Liver (tissue), 9 donors: Measurements from ENCODE around the gene CLDN20. TPM values are rescaled to one million over a fixed set of nuclear protein-coding genes. Genes with fewer than 3 reads are reported as not detected.

Source experiments
- DNase-seq: peaks from one replicate; pipeline ENCODE4 v3.0.0-alpha.2; 2017; ENCODE audit warnings: low spot score
- H3K27ac ChIP-seq, 2 donors: one replicate each; pipeline ENCODE4 v1.7.0; 2013; ENCODE audit warnings: inconsistent platforms in 2 of 2, low read length in 2 of 2, control low read depth in 1 of 2, low read depth in 1 of 2, mild to moderate bottlenecking in 1 of 2
- H3K27me3 ChIP-seq, 4 donors: one replicate each; pipeline versions ENCODE4 v1.6.1 to v1.7.0; 2013; ENCODE audit warnings: low read length in 3 of 4, inconsistent platforms in 1 of 4, mild to moderate bottlenecking in 1 of 4, moderate library complexity in 1 of 4; ENCODE audit not compliant: control insufficient read depth in 4 of 4, insufficient read depth in 4 of 4
- H3K36me3 ChIP-seq, 4 donors: one replicate each; pipeline versions ENCODE4 v1.6.1 to v1.7.0; 2013; ENCODE audit warnings: low read length in 3 of 4, mild to moderate bottlenecking in 3 of 4, low read depth in 1 of 4, moderate library complexity in 1 of 4; ENCODE audit not compliant: control insufficient read depth in 4 of 4, insufficient read depth in 3 of 4
- H3K4me1 ChIP-seq, 4 donors: one replicate each; pipeline versions ENCODE4 v1.6.1 to v1.7.0; 2013; ENCODE audit warnings: low read length in 3 of 4, mild to moderate bottlenecking in 3 of 4, moderate library complexity in 1 of 4; ENCODE audit not compliant: control insufficient read depth in 4 of 4, insufficient read depth in 4 of 4
- H3K4me3 ChIP-seq, 3 donors: one replicate each; pipeline versions ENCODE4 v1.6.1 to v1.7.0; 2013; ENCODE audit warnings: low read length in 3 of 3, control low read depth in 1 of 3, low read depth in 1 of 3, mild to moderate bottlenecking in 1 of 3
- H3K9ac ChIP-seq, 2 donors: one replicate each; pipeline ENCODE4 v1.7.0; 2013; ENCODE audit warnings: low read length in 2 of 2, mild to moderate bottlenecking in 2 of 2, moderate library complexity in 2 of 2, control low read depth in 1 of 2, low read depth in 1 of 2
- H3K9me3 ChIP-seq, 4 donors: one replicate each; pipeline versions ENCODE4 v1.6.1 to v1.7.0; 2013; ENCODE audit warnings: low read length in 3 of 4; ENCODE audit not compliant: control insufficient read depth in 4 of 4
- ATF3 ChIP-seq: IDR thresholded peaks from 2 replicates; pipeline ENCODE4 v1.6.1; 2016; ENCODE audit warnings: antibody characterized with exemption
- FOXA2 ChIP-seq: IDR thresholded peaks from 2 replicates; pipeline ENCODE4 v1.6.1; 2016; ENCODE audit warnings: antibody characterized with exemption
- GABPA ChIP-seq, 2 donors: IDR thresholded peaks in 1 of 2; conservative IDR thresholded peaks in 1 of 2; 2 replicates each; pipeline ENCODE4 v1.6.1; 2016; ENCODE audit warnings: antibody characterized with exemption in 2 of 2, mild to moderate bottlenecking in 1 of 2, moderate library complexity in 1 of 2
- HNF4G ChIP-seq: IDR thresholded peaks from 2 replicates; pipeline ENCODE4 v1.6.1; 2016; ENCODE audit warnings: antibody characterized with exemption
- JUND ChIP-seq, 2 donors: IDR thresholded peaks; 2 replicates each; pipeline ENCODE4 v1.6.1; 2016; ENCODE audit warnings: antibody characterized with exemption in 2 of 2
- RAD21 ChIP-seq, 2 donors: IDR thresholded peaks; 2 replicates each; pipeline ENCODE4 v1.6.1; 2016; ENCODE audit warnings: antibody characterized with exemption in 2 of 2, mild to moderate bottlenecking in 2 of 2
- SP1 ChIP-seq: IDR thresholded peaks from 2 replicates; pipeline ENCODE4 v1.6.1; 2018; ENCODE audit warnings: antibody characterized with exemption, mild to moderate bottlenecking
- YY1 ChIP-seq: IDR thresholded peaks from 2 replicates; pipeline ENCODE4 v1.6.1; 2016; ENCODE audit warnings: antibody characterized with exemption, mild to moderate bottlenecking
- WGBS: extraction: QIAGEN DNeasy Blood & Tissue Kit; methylation state at CpG from one replicate; pipeline ENCODE4 v1.1.7; 2013; 5-methylcytosine and 5-hydroxymethylcytosine counted together
- polyA plus RNA-seq, 2 donors: library from polyadenylated mRNA; stranded (reverse) in 1 of 2; unstranded in 1 of 2; fragments of 200-250 nt in 1 of 2; fragments of >200 nt in 1 of 2; fragmentation: Nextera tagmentation in 1 of 2; extraction: Ambion mirVana in 1 of 2; gene quantifications; one replicate each; pipeline versions ENCODE4 v1.2.1 to v1.2.3, GENCODE V29; 2013 to 2015
- total RNA-seq, 2 donors: library from RNA; depleted of rRNA; stranded (reverse); fragments of >200 nt; gene quantifications; one replicate each; pipeline ENCODE4 v1.2.3, GENCODE V29; 2014
- TF ChIP-seq, protein P1 (sequence below): IDR thresholded peaks from 2 replicates; pipeline ENCODE4 v1.6.1; 2016; ENCODE audit warnings: antibody characterized with exemption
- TF ChIP-seq, protein P2 (sequence below): fragments of 150-350 bp; IDR thresholded peaks from 2 replicates; pipeline ENCODE4 v1.5.1; 2017; ENCODE audit warnings: improper control_type of control experiment, low read depth, low read length; ENCODE audit not compliant: missing input control
- donor health status: healthy.
- donor health status: healthy.
- donor health status: healthy.
- donor health status: healthy.
- donor health status: healthy.

The CLDN20 gene
- total and polyA plus RNA-seq, 4 donors = 0.26 TPM; not detected in 3

- TF ChIP-seq, protein P1, sequence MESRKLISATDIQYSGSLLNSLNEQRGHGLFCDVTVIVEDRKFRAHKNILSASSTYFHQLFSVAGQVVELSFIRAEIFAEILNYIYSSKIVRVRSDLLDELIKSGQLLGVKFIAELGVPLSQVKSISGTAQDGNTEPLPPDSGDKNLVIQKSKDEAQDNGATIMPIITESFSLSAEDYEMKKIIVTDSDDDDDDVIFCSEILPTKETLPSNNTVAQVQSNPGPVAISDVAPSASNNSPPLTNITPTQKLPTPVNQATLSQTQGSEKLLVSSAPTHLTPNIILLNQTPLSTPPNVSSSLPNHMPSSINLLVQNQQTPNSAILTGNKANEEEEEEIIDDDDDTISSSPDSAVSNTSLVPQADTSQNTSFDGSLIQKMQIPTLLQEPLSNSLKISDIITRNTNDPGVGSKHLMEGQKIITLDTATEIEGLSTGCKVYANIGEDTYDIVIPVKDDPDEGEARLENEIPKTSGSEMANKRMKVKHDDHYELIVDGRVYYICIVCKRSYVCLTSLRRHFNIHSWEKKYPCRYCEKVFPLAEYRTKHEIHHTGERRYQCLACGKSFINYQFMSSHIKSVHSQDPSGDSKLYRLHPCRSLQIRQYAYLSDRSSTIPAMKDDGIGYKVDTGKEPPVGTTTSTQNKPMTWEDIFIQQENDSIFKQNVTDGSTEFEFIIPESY = no peak
Measured at GRCh38 chr6:155270561-155271091, 6.8 kb downstream of the CLDN20 start (continued).

DNA sequence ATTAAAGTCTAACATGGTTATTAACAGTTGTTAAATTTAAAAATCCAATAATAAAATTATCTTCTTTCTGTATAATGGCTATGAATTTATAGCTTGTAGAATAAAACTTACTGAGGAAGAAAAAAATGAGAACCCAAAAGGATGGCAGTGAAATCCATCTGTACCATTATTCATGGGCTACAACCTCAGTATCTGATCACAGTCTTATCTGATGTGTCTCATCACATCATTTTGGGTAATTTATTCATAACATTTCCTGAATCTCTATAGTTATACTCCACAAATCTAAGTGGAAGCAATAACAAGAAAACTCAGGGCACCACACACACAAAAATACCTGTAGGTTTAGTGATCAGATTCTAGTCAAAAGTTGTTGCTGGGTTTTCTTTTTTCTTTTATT lies 7.3 kb downstream of the CLDN20 start:
- Histone ChIP-seq H3K9ac (no peak overlapping the region), H3K4me1 (peaks cover 0 to 1% (median 0%) of the 10 kb centered on the region in 4 donors), H3K4me3 (no peak overlapping the region), H3K36me3 (peaks cover 5 to 13% (median 6%) of the 10 kb centered on the region in 4 donors), H3K27ac (no peak overlapping the region), H3K27me3 (no peaks in the 10 kb centered on the region), H3K9me3 (no peaks in the 10 kb centered on the region)
- DNase-seq = no peak
- TF ChIP-seq, protein P1 = no peak
- TF ChIP-seq HNF4G = no peak
- no peak for TF ChIP-seq SP1
- TF ChIP-seq FOXA2 = no peak
- TF ChIP-seq RAD21 (IDR thresholded peaks at IDR 0.05) = no peak
- TF ChIP-seq GABPA (IDR thresholded peaks at IDR 0.05 in 1 of 2, conservative IDR thresholded peaks at IDR 0.05 in 1 of 2) = no peak

DNA sequence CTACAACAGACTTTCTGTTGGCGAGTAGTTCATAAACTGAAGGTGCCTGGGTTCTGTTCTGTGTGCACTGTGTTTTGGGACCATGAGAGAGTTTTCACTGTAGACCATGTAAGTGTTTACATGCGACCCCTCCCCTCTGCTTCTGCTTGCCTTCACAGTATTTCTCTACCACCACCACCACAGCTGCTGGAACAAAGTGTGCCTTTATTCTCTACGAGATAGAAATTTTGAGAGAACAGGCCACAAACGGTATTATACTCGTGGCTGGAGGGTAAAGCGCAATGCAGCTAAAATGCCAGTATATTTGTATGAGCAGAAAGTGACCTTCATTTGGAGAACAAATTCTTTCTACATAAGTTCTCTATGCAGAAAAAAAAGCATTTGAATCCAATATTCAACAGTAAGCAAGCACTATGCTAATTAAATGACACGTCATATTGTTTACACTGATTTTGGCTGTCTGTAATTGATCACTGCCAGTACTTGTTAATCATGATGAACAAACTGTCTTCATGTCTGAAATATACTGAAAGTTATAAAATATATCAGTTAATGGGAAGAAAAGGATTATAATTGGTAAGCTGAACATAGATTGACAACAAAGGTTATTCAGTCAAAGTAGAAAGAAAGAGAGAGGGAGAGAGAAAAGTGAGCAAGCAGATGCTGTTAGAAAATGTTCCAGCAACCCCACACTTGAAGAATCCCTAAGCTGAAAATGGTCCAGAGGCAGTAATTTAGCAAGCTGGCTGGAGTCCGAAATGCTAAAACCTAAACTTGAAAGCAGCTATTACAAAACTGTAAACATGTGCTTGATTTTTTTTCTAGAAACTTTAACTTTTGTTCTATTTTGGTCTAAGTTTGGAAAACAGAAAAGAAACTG lies 8.8 kb downstream of the CLDN20 start:
- Histone ChIP-seq H3K27ac (no peak overlapping the region), H3K9me3 (no peaks in the 10 kb centered on the region), H3K27me3 (no peaks in the 10 kb centered on the region), H3K4me1 (peaks cover 0 to 1% (median 0%) of the 10 kb centered on the region in 4 donors), H3K9ac (no peak overlapping the region), H3K4me3 (no peak overlapping the region), H3K36me3 (peaks cover 0 to 8% (median 5%) of the 10 kb centered on the region in 4 donors)
- 95% methylated on average over 8 of the region's 8 CpGs for WGBS
- DNase-seq = no peak
- TF ChIP-seq JUND (IDR thresholded peaks at IDR 0.05) = no peak
- TF ChIP-seq, protein P1 = no peak
- TF ChIP-seq, protein P2, sequence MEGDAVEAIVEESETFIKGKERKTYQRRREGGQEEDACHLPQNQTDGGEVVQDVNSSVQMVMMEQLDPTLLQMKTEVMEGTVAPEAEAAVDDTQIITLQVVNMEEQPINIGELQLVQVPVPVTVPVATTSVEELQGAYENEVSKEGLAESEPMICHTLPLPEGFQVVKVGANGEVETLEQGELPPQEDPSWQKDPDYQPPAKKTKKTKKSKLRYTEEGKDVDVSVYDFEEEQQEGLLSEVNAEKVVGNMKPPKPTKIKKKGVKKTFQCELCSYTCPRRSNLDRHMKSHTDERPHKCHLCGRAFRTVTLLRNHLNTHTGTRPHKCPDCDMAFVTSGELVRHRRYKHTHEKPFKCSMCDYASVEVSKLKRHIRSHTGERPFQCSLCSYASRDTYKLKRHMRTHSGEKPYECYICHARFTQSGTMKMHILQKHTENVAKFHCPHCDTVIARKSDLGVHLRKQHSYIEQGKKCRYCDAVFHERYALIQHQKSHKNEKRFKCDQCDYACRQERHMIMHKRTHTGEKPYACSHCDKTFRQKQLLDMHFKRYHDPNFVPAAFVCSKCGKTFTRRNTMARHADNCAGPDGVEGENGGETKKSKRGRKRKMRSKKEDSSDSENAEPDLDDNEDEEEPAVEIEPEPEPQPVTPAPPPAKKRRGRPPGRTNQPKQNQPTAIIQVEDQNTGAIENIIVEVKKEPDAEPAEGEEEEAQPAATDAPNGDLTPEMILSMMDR = no peak
- TF ChIP-seq YY1 = no peak
- TF ChIP-seq ATF3 = no peak
